B cell (primary cell): Measurements from ENCODE around the gene FLNA.

Experiments used
- EZH2 ChIP-seq: IDR thresholded peaks from 2 replicates; pipeline ENCODE4 v1.6.1; 2012; ENCODE audit warnings: borderline replicate concordance, low read depth, mild to moderate bottlenecking, moderate library complexity, low read length; ENCODE audit not compliant: insufficient read depth, poor library complexity, severe bottlenecking
- TF ChIP-seq, protein P1 (sequence below): fragments of 200-600 bp; IDR thresholded peaks from one replicate; pipeline ENCODE4 v1.8.0; 2022; ENCODE audit warnings: antibody characterized with exemption, mild to moderate bottlenecking

DNA sequence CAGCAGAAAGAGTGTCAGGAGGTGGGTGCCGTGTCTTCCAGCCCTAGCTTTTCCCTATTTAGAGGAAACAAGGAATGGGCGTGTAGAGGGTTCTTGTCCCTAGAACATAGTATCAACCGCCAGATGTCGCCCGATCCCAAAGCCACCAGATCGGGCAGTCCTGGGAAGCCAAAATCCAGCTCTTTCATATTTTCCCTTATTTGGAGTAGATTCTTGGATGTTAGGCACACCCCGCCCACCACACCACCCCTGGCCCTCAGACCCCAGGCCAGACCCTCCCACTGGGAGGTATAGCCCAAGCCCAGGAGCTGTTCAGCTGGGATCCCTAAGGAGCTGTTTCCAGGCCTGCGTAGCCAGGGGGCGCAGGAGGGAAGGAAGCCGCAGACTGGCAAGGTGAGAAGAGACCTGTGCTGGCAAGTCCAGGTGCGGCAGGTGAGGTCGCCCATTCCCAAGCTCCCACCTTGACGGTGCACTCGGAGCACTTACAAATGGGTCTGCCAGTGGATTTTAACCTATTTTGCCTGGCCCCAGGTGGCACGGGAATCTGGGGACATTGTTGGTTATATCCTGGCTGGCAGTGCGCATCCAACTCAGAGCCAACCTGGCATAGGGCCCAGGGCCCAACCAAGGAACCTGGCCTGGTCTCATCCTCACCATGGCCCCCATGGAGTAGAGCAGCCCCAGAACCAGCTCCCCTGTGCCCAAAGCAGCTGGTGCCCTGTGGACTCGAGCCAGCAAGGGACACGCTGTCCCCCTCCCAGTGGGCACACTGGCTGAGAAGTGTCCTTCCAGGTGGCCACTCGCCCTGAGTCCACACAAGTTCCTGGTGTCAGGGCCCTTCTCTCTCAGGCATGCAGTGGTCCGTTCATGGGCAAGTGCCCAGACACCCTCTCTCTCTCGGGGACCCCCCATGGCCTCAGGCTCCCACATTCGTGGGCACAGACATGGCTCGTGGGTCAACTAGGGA lies 811 bp downstream of the FLNA start:
- TF ChIP-seq, protein P1, sequence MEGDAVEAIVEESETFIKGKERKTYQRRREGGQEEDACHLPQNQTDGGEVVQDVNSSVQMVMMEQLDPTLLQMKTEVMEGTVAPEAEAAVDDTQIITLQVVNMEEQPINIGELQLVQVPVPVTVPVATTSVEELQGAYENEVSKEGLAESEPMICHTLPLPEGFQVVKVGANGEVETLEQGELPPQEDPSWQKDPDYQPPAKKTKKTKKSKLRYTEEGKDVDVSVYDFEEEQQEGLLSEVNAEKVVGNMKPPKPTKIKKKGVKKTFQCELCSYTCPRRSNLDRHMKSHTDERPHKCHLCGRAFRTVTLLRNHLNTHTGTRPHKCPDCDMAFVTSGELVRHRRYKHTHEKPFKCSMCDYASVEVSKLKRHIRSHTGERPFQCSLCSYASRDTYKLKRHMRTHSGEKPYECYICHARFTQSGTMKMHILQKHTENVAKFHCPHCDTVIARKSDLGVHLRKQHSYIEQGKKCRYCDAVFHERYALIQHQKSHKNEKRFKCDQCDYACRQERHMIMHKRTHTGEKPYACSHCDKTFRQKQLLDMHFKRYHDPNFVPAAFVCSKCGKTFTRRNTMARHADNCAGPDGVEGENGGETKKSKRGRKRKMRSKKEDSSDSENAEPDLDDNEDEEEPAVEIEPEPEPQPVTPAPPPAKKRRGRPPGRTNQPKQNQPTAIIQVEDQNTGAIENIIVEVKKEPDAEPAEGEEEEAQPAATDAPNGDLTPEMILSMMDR: peak; percentile 46
- no peak for TF ChIP-seq EZH2
